Testis (tissue), 3 donors: ENCODE measurements around the gene SCARB2. TPM values are rescaled to one million over a fixed set of nuclear protein-coding genes. Genes with fewer than 3 reads are reported as not detected.

ENCODE experiments used
- DNase-seq: peaks from one replicate; pipeline ENCODE4 v3.0.0-alpha.2; 2019
- H3K27ac ChIP-seq, 2 donors: fragments of 200-600 bp; sonication (generic); one replicate each; pipeline ENCODE4 v1.5.1; 2019
- H3K27me3 ChIP-seq: fragments of 200-600 bp; sonication (generic); one replicate; pipeline ENCODE4 v1.5.1; 2019
- H3K36me3 ChIP-seq: fragments of 200-600 bp; sonication (generic); one replicate; pipeline ENCODE4 v1.5.1; 2017; ENCODE audit warnings: low read depth; ENCODE audit errors: missing control alignments
- H3K4me1 ChIP-seq: fragments of 200-600 bp; sonication (generic); one replicate; pipeline ENCODE4 v1.5.1; 2019
- H3K4me3 ChIP-seq, 2 donors: fragments of 200-600 bp; sonication (generic); one replicate each; pipeline ENCODE4 v1.5.1; 2017 to 2019
- H3K9me3 ChIP-seq: fragments of 200-600 bp; sonication (generic); one replicate; pipeline ENCODE4 v1.5.1; 2017
- POLR2A ChIP-seq: fragments of 450-650 bp; IDR thresholded peaks from one replicate; pipeline ENCODE4 v1.6.1; 2017; ENCODE audit warnings: antibody characterized with exemption, mild to moderate bottlenecking, moderate library complexity
- WGBS, 2 donors: methylation state at CpG; one replicate each; pipeline ENCODE4 v1.1.5; 2018; 5-methylcytosine and 5-hydroxymethylcytosine counted together
- intact Hi-C: fragments of 100-400 bp; cut with DNase I; formaldehyde crosslinking; loops from one replicate; pipeline ENCODE4 v1.15.1; 2023; ENCODE audit warnings: low total_unique reads
- polyA plus RNA-seq: library from polyadenylated mRNA; stranded (reverse); fragments of 350-450 nt; fragmentation: Illumina TruSeq; extraction: RNeasy Lipid Tissue Mini Kit (QIAGEN cat#74804); gene quantifications from one replicate; pipeline ENCODE4 v1.2.3, GENCODE V29; 2014; ENCODE audit warnings: low read depth, low replicate concordance; ENCODE audit not compliant: insufficient read depth
- total RNA-seq, 2 donors: library from RNA; depleted of rRNA; stranded (reverse); fragments of >200 nt; gene quantifications; one replicate each; pipeline ENCODE4 v1.2.3, GENCODE V29; 2016
- TF ChIP-seq, protein P1 (sequence below), 3 experiments: fragments of 450-650 bp in 2 of 3; fragments of 200-600 bp in 1 of 3; sonication (generic) in 1 of 3; IDR thresholded peaks; one replicate each; pipeline ENCODE4 v1.5.1; 2016 to 2019; ENCODE audit warnings: antibody characterized with exemption in 3 of 3, mild to moderate bottlenecking in 2 of 3, moderate library complexity in 1 of 3

SCARB2 gene
- total and polyA plus RNA-seq, 3 donors from 2014 or later: 79.0 to 115 (median 115) TPM

DNA sequence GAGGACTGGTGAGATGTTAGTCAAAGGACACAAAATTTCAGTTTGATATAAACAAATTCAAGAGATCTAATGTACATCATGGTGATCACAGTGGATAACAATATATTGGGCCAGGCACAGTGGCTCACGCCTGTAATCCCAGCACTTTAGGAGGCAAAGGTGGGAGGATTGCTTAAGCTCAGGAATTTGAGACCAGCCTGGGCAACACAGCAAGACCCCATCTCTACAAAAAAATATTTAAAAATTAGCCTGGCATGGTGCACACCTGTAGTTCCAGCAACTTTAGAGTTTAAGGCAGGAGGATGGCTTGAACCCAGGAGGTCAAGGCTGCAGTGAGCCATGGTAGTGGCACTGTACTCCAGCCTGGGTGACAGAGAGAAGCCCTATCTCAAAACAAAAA is 8.7 kb downstream of the SCARB2 start:
- peaks cover 26% of the 10 kb centered on the region for H3K4me1 ChIP-seq
- H3K36me3 ChIP-seq: no peaks in the 10 kb centered on the region
- H3K9me3 ChIP-seq: no peaks in the 10 kb centered on the region
- no peak for TF ChIP-seq POLR2A
- TF ChIP-seq, protein P1, sequence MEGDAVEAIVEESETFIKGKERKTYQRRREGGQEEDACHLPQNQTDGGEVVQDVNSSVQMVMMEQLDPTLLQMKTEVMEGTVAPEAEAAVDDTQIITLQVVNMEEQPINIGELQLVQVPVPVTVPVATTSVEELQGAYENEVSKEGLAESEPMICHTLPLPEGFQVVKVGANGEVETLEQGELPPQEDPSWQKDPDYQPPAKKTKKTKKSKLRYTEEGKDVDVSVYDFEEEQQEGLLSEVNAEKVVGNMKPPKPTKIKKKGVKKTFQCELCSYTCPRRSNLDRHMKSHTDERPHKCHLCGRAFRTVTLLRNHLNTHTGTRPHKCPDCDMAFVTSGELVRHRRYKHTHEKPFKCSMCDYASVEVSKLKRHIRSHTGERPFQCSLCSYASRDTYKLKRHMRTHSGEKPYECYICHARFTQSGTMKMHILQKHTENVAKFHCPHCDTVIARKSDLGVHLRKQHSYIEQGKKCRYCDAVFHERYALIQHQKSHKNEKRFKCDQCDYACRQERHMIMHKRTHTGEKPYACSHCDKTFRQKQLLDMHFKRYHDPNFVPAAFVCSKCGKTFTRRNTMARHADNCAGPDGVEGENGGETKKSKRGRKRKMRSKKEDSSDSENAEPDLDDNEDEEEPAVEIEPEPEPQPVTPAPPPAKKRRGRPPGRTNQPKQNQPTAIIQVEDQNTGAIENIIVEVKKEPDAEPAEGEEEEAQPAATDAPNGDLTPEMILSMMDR (IDR thresholded peaks at IDR 0.05): no peak
- H3K27ac ChIP-seq: no peak overlapping the region
- no peaks in the 10 kb centered on the region for H3K27me3 ChIP-seq
- no peak for DNase-seq
- intact Hi-C loops: no loop called here
- WGBS, 2 donors: 100% methylated on average over 1 of the region's 1 CpG
- no peak overlapping the region for H3K4me3 ChIP-seq

DNA sequence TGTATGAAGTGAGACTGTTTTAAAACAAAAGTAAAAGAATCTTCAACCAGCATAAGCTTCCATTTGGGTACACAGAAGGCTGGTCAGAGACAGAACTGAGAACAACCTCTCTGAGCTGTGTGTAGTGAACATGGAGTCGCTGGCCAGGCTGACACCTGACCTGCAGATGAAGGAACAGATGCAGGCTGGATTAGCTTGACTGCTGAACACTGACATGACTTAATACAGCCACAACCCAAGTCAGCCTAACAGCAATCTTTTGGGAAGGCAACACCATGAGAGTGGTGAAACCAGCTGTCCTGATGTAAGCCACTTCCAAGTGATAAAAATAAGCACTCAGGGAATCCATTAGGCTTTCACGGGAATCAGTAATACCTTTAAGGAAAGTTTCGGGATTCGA is 10.1 kb downstream of the SCARB2 start:
- intact Hi-C loops: no loop called here
- Histone ChIP-seq H3K27me3 (no peaks in the 10 kb centered on the region), H3K4me1 (peaks cover 28% of the 10 kb centered on the region), H3K9me3 (no peaks in the 10 kb centered on the region), H3K27ac (no peak overlapping the region), H3K36me3 (no peaks in the 10 kb centered on the region), H3K4me3 (no peak overlapping the region)
- whole genome bisulfite sequencing, 2 donors: 71 to 81% methylated on average over 4 of the region's 4 CpGs
- no peak for DNase-seq
- TF ChIP-seq, protein P1 (IDR thresholded peaks at IDR 0.05): no peak
- no peak for TF ChIP-seq POLR2A

DNA sequence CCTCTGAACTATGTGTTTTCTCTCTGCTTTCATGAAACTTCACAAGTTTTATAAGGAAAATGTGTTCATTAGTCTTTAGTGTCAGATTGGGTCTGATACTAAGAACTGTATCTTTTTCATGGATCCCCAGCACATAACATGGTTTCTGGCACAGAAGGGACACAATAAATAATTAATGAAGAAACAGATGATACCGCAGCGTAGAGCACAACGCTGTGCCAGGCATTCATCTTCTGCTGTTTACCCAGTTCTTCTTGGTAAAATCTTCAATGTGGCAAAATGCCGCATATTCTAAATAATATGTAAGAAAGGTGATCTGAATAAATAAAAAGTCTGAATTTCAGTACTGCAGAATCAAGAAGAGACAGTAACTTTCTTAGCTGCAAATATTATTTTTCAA is 12.3 kb downstream of the SCARB2 start:
- no peaks in the 10 kb centered on the region for H3K27me3 ChIP-seq
- no peak overlapping the region for H3K4me3 ChIP-seq
- peaks cover 47% of the 10 kb centered on the region for H3K4me1 ChIP-seq
- no peaks in the 10 kb centered on the region for H3K9me3 ChIP-seq
- WGBS, 2 donors: 78 to 91% methylated on average over 4 of the region's 4 CpGs
- intact Hi-C loops: no loop called here
- H3K36me3 ChIP-seq: no peaks in the 10 kb centered on the region
- DNase-seq: no peak
- no peak for TF ChIP-seq POLR2A
- TF ChIP-seq, protein P1 (IDR thresholded peaks at IDR 0.05): no peak
- H3K27ac ChIP-seq: no peak overlapping the region

DNA sequence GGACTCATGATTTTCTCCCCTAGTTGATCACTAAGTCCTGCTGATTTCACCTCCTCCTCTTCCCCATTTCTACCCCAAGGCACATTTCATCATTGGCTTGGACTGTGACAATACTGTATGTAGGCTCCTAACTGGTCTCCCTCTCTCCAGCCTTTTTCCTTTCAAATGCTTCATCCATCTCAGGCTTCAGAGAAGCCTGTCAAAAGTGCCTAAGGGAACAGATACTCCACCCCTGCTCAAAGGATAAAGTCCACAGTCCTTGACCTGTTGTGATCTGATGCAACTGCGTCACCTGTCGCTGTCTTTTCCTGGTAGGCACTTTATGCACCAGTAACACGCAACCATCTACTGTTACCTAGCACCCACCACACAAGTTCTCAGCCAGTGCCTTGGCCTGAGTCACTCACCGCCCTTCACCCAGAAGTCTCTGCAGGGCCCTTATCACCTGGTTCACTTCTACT is 12.8 kb downstream of the SCARB2 start:
- no peaks in the 10 kb centered on the region for H3K36me3 ChIP-seq
- DNase-seq: no peak
- 88 to 99% methylated on average over 4 of the region's 4 CpGs for WGBS, 2 donors
- no peaks in the 10 kb centered on the region for H3K9me3 ChIP-seq
- peaks cover 51% of the 10 kb centered on the region for H3K4me1 ChIP-seq
- intact Hi-C loops: no loop called here
- TF ChIP-seq, protein P1 (IDR thresholded peaks at IDR 0.05): no peak
- TF ChIP-seq POLR2A: no peak
- H3K27me3 ChIP-seq: no peaks in the 10 kb centered on the region
- H3K27ac ChIP-seq: peak overlapping the region in 1 of 2 donors; percentile 75
- H3K4me3 ChIP-seq: no peak overlapping the region

DNA sequence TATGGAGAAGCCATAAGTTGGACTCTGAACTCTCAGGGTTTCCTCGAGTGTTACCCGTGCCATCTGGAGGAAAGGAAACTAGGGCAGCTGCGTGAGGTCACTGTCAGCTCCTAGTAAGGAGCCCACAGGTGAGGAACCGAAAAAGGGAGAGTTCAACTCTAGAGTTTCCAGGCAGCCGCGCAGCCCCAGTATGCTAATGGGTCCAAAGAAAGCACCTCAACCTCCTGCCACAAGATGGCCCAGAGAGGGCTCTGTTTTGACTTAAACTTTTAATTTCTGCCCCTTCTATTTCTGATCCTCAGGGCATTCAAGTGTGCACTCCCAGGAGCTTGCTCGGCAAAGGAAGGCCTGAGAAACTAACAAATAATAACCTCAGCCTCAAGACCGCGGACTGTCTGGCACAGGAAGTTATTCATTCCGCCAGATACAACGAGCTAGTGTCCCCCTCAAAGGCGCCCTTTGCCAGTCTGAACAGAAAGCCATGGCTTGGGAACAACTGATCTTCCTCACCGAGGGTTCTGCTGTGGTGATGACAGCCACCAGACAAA is 13.9 kb downstream of the SCARB2 start:
- H3K36me3 ChIP-seq: no peaks in the 10 kb centered on the region
- DNase-seq: no peak
- 51 to 56% methylated on average over 13 of the region's 13 CpGs for WGBS, 2 donors
- H3K4me1 ChIP-seq: peaks cover 59% of the 10 kb centered on the region
- TF ChIP-seq, protein P1 (IDR thresholded peaks at IDR 0.05): no peak
- no peak for TF ChIP-seq POLR2A
- H3K4me3 ChIP-seq: no peak overlapping the region
- H3K9me3 ChIP-seq: no peaks in the 10 kb centered on the region
- no peaks in the 10 kb centered on the region for H3K27me3 ChIP-seq
- peak overlapping the region; percentile 71 to 75 for H3K27ac ChIP-seq
- intact Hi-C loops: no loop called here
